GM12801 (cell line): ENCODE measurements around the gene SEC61A2.

Source experiments
- TF ChIP-seq, protein P1 (sequence below): IDR thresholded peaks from one replicate; pipeline ENCODE4 v1.5.1; 2011; ENCODE audit warnings: control low read depth; ENCODE audit not compliant: insufficient read length; ENCODE audit errors: extremely low read depth

The SEC61A2 gene

DNA sequence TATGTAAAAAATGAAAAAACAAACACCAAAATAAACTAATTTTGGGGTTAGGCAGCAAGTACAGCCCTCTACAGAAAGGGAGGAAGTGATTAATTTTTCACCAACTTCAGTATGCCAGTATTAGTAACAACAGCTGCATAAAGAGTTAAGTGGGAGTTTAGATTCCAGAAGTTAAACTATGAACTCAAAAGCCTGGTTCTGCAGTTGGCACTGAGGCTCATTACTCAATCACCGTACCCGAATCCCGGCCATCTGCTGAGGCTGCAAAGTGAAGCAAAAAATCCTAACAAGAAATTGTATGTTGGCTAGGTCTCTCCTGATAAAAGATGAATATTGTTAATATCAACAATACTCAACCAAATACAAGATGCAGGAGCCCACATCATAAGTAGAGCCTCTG, 62.2 kb downstream of the SEC61A2 start:
- TF ChIP-seq, protein P1, sequence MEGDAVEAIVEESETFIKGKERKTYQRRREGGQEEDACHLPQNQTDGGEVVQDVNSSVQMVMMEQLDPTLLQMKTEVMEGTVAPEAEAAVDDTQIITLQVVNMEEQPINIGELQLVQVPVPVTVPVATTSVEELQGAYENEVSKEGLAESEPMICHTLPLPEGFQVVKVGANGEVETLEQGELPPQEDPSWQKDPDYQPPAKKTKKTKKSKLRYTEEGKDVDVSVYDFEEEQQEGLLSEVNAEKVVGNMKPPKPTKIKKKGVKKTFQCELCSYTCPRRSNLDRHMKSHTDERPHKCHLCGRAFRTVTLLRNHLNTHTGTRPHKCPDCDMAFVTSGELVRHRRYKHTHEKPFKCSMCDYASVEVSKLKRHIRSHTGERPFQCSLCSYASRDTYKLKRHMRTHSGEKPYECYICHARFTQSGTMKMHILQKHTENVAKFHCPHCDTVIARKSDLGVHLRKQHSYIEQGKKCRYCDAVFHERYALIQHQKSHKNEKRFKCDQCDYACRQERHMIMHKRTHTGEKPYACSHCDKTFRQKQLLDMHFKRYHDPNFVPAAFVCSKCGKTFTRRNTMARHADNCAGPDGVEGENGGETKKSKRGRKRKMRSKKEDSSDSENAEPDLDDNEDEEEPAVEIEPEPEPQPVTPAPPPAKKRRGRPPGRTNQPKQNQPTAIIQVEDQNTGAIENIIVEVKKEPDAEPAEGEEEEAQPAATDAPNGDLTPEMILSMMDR, result no peak

DNA sequence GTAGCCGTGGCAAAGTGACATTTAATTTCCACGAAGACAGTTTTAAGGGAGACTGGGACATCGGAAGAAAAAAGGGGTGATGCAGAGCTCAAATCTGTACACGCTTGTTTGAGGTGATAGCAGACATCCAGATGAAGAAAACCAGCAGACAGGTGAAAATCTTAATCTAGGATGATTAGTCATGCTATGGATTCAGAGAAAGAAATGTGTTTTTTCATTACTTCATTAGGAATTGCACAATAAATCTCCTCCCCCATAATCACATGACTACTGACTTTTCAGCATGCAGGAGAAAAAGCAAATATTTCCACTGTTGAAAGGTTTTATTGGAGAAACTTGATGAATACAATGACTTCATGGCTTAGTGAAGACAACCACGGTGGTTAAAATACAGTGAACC, 63.7 kb downstream of the SEC61A2 start:
- TF ChIP-seq, protein P1, result no peak

DNA sequence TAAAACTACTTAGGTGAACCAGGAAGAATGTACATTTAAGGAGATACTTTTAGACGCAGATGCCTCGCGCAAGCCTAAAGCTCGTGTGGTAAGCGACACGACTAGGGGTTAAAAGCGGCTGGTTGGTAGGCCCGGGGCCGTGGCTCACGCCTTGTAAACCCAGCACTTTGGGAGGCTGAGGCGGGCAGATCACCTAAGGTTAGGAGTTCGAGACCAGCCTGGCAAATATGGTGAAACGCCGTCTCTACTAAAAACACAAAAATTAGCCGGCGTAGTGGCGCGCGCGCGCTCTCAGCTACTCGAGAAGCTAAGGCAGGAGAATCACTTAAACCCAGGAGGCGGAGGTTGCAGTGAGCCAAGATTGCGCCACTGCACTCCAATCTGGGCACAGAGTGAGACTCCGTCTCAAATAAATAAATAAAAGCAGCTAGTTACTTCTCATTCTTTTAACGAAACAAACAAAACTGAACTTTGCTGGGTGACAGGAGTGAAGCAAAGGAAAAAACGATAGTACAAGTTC, 65.3 kb downstream of the SEC61A2 start:
- TF ChIP-seq, protein P1, result no peak

- TF ChIP-seq, protein P1, result no peak
Measured at GRCh38 chr10:12195281-12195602, 65.8 kb downstream of the SEC61A2 start.

- TF ChIP-seq, protein P1, result no peak
Measured at GRCh38 chr10:12195603-12196506, 66.4 kb downstream of the SEC61A2 start, which contains the start of the genes CDC123 and NUDT5. Gene CDC123, plus strand, starts transcription at chr10:12196188. Its CDS starts 58 bp downstream, at chr10:12196246. Gene NUDT5, minus strand, starts transcription at chr10:12195891. Its CDS starts 9,600 bp downstream, at chr10:12186291.

DNA sequence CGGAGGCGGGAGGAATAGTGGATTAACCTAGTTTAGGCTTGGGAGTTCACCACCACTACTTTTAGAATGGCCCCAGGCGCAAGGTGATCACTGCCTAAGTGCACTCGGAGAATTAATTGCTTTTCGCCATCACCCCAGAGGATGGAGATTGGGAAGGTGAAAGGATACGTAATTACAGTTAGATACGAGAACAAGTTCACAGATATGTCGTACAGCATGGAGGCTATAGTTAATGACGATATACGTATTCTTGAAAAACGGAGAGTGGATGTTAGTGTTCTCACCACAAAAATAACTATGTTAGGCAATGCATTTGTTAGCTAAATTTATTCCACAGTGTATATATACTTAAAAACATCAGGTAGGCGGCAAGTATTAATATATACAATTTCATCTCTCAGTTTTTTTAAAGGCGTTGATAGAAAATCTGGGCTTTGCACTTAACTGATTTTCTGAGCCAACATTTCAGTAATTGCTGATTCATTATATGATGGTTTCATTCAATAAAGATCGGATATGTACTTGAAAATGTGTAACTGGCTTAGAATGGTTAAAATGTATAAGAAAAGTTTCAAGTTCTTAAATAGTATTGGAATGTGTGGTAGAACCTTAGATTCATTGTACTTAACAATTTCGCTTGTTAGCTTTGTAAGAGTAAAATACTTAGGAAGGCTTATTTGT, 67.2 kb downstream of the SEC61A2 start:
- TF ChIP-seq, protein P1, result no peak

GRCh38 chr10:12198156-12198555, 68.7 kb downstream of the SEC61A2 start:
- TF ChIP-seq, protein P1, result no peak
